NT2/D1 (cell line): Measurements from ENCODE around the gene SNAPC1.

Experiments used
- SUZ12 ChIP-seq: IDR thresholded peaks from 2 replicates; pipeline ENCODE4 v1.6.1; 2011; ENCODE audit not compliant: insufficient read length, insufficient read depth; ENCODE audit errors: extremely low read depth
- YY1 ChIP-seq: IDR thresholded peaks from 2 replicates; pipeline ENCODE4 v1.6.1; 2011; ENCODE audit not compliant: insufficient read length, insufficient read depth
- ZNF274 ChIP-seq: IDR thresholded peaks from 2 replicates; pipeline ENCODE4 v1.6.1; 2011; ENCODE audit warnings: mild to moderate bottlenecking, low read depth, low read length

GRCh38 chr14:61736751-61737150, 25.5 kb upstream of the SNAPC1 start:
- no peak for TF ChIP-seq SUZ12
- no peak for TF ChIP-seq YY1
- TF ChIP-seq ZNF274 = no peak
